GM23338 (cell line): Measurements from ENCODE around the gene S100A12. TPM values are rescaled to one million over a fixed set of nuclear protein-coding genes. Genes with fewer than 3 reads are reported as not detected.

Experiments
- ATAC-seq: fragments of 200-7000 bp; cut with Tn5 transposase; 3 replicates; pipeline ENCODE4 v1.9.1; 2020
- DNase-seq: peaks from one replicate; pipeline ENCODE4 v3.0.0-alpha.2; 2015; ENCODE audit warnings: low spot score
- H2AFZ ChIP-seq: fragments of 200-600 bp; sonication (generic); 2 replicates; pipeline ENCODE4 v1.8.0; 2016; ENCODE audit warnings: antibody characterized with exemption, mild to moderate bottlenecking, moderate library complexity
- H3F3A ChIP-seq: fragments of 200-600 bp; sonication (generic); replicated peaks from 2 replicates; pipeline ENCODE4 v1.8.0; 2017; ENCODE audit warnings: antibody characterized with exemption, mixed run types, low read depth
- H3K27ac ChIP-seq: fragments of 200-600 bp; sonication (generic); 2 replicates; pipeline ENCODE4 v1.6.1; 2016; ENCODE audit warnings: low read depth
- H3K27me3 ChIP-seq: fragments of 200-600 bp; sonication (generic); 2 replicates; pipeline ENCODE4 v1.8.0; 2016; ENCODE audit warnings: mild to moderate bottlenecking, mixed run types, moderate library complexity; ENCODE audit not compliant: insufficient read depth
- H3K36me3 ChIP-seq: fragments of 200-600 bp; sonication (generic); 2 replicates; pipeline ENCODE4 v1.8.0; 2016; ENCODE audit warnings: mild to moderate bottlenecking; ENCODE audit not compliant: insufficient read depth
- H3K4me1 ChIP-seq: fragments of 200-600 bp; sonication (generic); 2 replicates; pipeline ENCODE4 v1.8.0; 2016; ENCODE audit warnings: mild to moderate bottlenecking, moderate library complexity; ENCODE audit not compliant: insufficient read depth
- H3K4me2 ChIP-seq: fragments of 200-600 bp; sonication (generic); 2 replicates; pipeline ENCODE4 v1.7.1; 2017; ENCODE audit warnings: mixed run types
- H3K4me3 ChIP-seq: fragments of 200-600 bp; sonication (generic); 2 replicates; pipeline ENCODE4 v1.6.1; 2016; ENCODE audit warnings: mixed run types
- H3K79me2 ChIP-seq: fragments of 200-600 bp; sonication (generic); replicated peaks from 2 replicates; pipeline ENCODE4 v1.8.0; 2017; ENCODE audit warnings: mild to moderate bottlenecking; ENCODE audit not compliant: insufficient read depth
- H3K9me2 ChIP-seq: fragments of 200-600 bp; sonication (generic); 2 replicates; pipeline ENCODE4 v1.8.0; 2017; ENCODE audit not compliant: insufficient read depth
- H4K20me1 ChIP-seq: fragments of 200-600 bp; sonication (generic); replicated peaks from 2 replicates; pipeline ENCODE4 v1.8.0; 2017; ENCODE audit warnings: mild to moderate bottlenecking; ENCODE audit not compliant: insufficient read depth
- H3K27ac Mint-ChIP-seq: 2 replicates; pipeline ENCODE4 v1.8.0; 2020; ENCODE audit warnings: inconsistent platforms, mild to moderate bottlenecking, moderate library complexity, mixed read lengths
- H3K27me3 Mint-ChIP-seq: 3 replicates; pipeline ENCODE4 v1.8.0; 2022; ENCODE audit warnings: low read depth, mild to moderate bottlenecking, moderate library complexity, mixed read lengths, inconsistent platforms; ENCODE audit not compliant: insufficient read depth, poor library complexity
- H3K36me3 Mint-ChIP-seq: 3 replicates; pipeline ENCODE4 v1.8.0; 2021; ENCODE audit warnings: low read depth, mild to moderate bottlenecking, inconsistent platforms, moderate library complexity, mixed read lengths
- H3K4me1 Mint-ChIP-seq: 3 replicates; pipeline ENCODE4 v1.8.0; 2020; ENCODE audit warnings: mild to moderate bottlenecking, inconsistent platforms, mixed read lengths
- H3K4me3 Mint-ChIP-seq: 3 replicates; pipeline ENCODE4 v1.8.0; 2021; ENCODE audit warnings: moderate library complexity, mild to moderate bottlenecking, inconsistent platforms, mixed read lengths
- H3K9me3 Mint-ChIP-seq: 3 replicates; pipeline ENCODE4 v1.8.0; 2020; ENCODE audit warnings: moderate library complexity, mild to moderate bottlenecking, inconsistent platforms, mixed read lengths
- CREB1 ChIP-seq: fragments of 250-450 bp; sonication (Bioruptor Pico); IDR thresholded peaks from 2 replicates; pipeline ENCODE4 v1.5.0; 2020; ENCODE audit warnings: low read depth, mild to moderate bottlenecking, moderate library complexity
- EZH2 ChIP-seq: fragments of 200-600 bp; sonication (generic); IDR thresholded peaks from one replicate; pipeline ENCODE4 v1.8.0; 2017; ENCODE audit warnings: antibody characterized with exemption, mild to moderate bottlenecking, low read depth; ENCODE audit not compliant: unreplicated experiment
- EZH2phosphoT487 ChIP-seq: fragments of 200-600 bp; sonication (generic); IDR thresholded peaks from one replicate; pipeline ENCODE4 v1.8.1; 2018; ENCODE audit warnings: antibody characterized with exemption; ENCODE audit not compliant: unreplicated experiment
- JUNB ChIP-seq: IDR thresholded peaks from one replicate; pipeline ENCODE4 v1.6.1; 2016; ENCODE audit warnings: antibody characterized with exemption; ENCODE audit not compliant: unreplicated experiment
- NANOG ChIP-seq: IDR thresholded peaks from 2 replicates; pipeline ENCODE4 v1.6.1; 2016; ENCODE audit warnings: antibody characterized with exemption, borderline replicate concordance
- POLR2AphosphoS5 ChIP-seq: IDR thresholded peaks from 2 replicates; pipeline ENCODE4 v1.6.1; 2016; ENCODE audit warnings: antibody characterized with exemption, low read depth
- STAT1 ChIP-seq: IDR thresholded peaks from one replicate; pipeline ENCODE4 v1.6.1; 2016; ENCODE audit warnings: antibody characterized with exemption; ENCODE audit not compliant: unreplicated experiment
- ZNF114 ChIP-seq: fragments of 250-450 bp; sonication (Bioruptor Pico); IDR thresholded peaks from 2 replicates; pipeline ENCODE4 v1.5.0; 2020; ENCODE audit warnings: mild to moderate bottlenecking, moderate library complexity
- ZNF331 ChIP-seq: fragments of 250-450 bp; sonication (Bioruptor Pico); IDR thresholded peaks from 2 replicates; pipeline ENCODE4 v1.5.0; 2020; ENCODE audit warnings: low read depth, mild to moderate bottlenecking, moderate library complexity
- polyA plus RNA-seq: library from polyadenylated mRNA; unstranded; fragments of >200 nt; fragmentation: Nextera tagmentation; extraction: Ambion mirVana; gene quantifications from 2 replicates; pipeline ENCODE4 v1.2.1, GENCODE V29; 2016
- total RNA-seq: library from RNA; depleted of rRNA; stranded (reverse); fragments of >200 nt; shearing (Covaris generic); gene quantifications from 2 replicates; pipeline ENCODE4 v1.2.3, GENCODE V29; 2014
- TF ChIP-seq, protein P1 (sequence below): IDR thresholded peaks from 2 replicates; pipeline ENCODE4 v1.6.1; 2016; ENCODE audit warnings: antibody characterized with exemption
- TF ChIP-seq, protein P2 (sequence below): fragments of 250-450 bp; sonication (Bioruptor Pico); IDR thresholded peaks from 2 replicates; pipeline ENCODE4 v1.5.0; 2020; ENCODE audit warnings: mild to moderate bottlenecking, moderate library complexity
- TF ChIP-seq, protein P3 (sequence below): IDR thresholded peaks from one replicate; pipeline ENCODE4 v1.6.1; 2018; ENCODE audit warnings: antibody characterized with exemption; ENCODE audit not compliant: unreplicated experiment
- TF ChIP-seq, protein P4 (sequence below), 2 experiments: fragments of 200-600 bp in 1 of 2; sonication (generic) in 1 of 2; conservative IDR thresholded peaks; 2 replicates each; pipeline versions ENCODE4 v1.5.1 to v1.6.1; 2016 to 2017; ENCODE audit warnings: antibody characterized with exemption in 2 of 2, low read depth in 2 of 2, mild to moderate bottlenecking in 2 of 2, moderate library complexity in 1 of 2

Gene S100A12
- total and polyA plus RNA-seq, 2 experiments from 2014 or later, result not detected

DNA sequence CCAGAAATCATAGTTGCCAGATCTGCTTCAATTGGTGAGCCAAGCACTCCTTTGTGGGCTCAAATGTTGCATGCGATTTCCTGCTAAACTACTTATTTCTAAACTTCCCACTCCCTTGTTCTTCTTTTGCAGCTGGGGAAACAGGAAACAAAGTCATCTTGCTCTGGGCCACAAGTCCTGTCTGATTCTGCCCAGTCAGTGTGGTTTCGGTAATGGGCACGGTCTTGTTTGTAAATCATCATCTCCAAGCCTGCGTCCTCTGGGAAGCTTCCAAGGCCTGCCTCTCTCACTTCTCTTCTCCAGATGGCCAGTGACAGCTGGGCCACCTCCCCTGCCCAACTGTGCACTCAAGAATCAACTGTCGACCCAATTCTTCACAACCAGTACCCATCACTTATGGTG, 11.1 kb upstream of the S100A12 start:
- no peak for DNase-seq
- Histone ChIP-seq H3K4me1 (no peaks in the 10 kb centered on the region), H3K9me2 (peaks cover 3% of the 10 kb centered on the region; the same call in 1 of the 2 replicates), H3K36me3 (no peaks in the 10 kb centered on the region), H3K79me2 (no peaks in the 10 kb centered on the region), H3K4me2 (no peak overlapping the region), H4K20me1 (no peaks in the 10 kb centered on the region), H2AFZ (no peak overlapping the region; the same call in 1 of the 2 replicates), H3K27ac (no peak overlapping the region), H3K4me3 (no peak overlapping the region), H3K27me3 (no peaks in the 10 kb centered on the region), H3F3A (no peaks in the 10 kb centered on the region)
- Mint-ChIP-seq H3K36me3 (no peaks in the 10 kb centered on the region), H3K4me3 (no peak overlapping the region), H3K27me3 (no peaks in the 10 kb centered on the region), H3K4me1 (no peaks in the 10 kb centered on the region), H3K9me3 (no peaks in the 10 kb centered on the region), H3K27ac (no peak overlapping the region)
- ATAC-seq, result no peak
- TF ChIP-seq POLR2AphosphoS5 (no peak), STAT1 (no peak), ZNF331 (CRISPR knock-in tag) (no peak), ZNF114 (CRISPR knock-in tag) (no peak), EZH2 (no peak), JUNB (no peak), NANOG (no peak), EZH2phosphoT487 (no peak), CREB1 (CRISPR knock-in tag) (no peak)
- TF ChIP-seq, protein P1, sequence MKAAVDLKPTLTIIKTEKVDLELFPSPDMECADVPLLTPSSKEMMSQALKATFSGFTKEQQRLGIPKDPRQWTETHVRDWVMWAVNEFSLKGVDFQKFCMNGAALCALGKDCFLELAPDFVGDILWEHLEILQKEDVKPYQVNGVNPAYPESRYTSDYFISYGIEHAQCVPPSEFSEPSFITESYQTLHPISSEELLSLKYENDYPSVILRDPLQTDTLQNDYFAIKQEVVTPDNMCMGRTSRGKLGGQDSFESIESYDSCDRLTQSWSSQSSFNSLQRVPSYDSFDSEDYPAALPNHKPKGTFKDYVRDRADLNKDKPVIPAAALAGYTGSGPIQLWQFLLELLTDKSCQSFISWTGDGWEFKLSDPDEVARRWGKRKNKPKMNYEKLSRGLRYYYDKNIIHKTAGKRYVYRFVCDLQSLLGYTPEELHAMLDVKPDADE, result no peak
- TF ChIP-seq, protein P2, sequence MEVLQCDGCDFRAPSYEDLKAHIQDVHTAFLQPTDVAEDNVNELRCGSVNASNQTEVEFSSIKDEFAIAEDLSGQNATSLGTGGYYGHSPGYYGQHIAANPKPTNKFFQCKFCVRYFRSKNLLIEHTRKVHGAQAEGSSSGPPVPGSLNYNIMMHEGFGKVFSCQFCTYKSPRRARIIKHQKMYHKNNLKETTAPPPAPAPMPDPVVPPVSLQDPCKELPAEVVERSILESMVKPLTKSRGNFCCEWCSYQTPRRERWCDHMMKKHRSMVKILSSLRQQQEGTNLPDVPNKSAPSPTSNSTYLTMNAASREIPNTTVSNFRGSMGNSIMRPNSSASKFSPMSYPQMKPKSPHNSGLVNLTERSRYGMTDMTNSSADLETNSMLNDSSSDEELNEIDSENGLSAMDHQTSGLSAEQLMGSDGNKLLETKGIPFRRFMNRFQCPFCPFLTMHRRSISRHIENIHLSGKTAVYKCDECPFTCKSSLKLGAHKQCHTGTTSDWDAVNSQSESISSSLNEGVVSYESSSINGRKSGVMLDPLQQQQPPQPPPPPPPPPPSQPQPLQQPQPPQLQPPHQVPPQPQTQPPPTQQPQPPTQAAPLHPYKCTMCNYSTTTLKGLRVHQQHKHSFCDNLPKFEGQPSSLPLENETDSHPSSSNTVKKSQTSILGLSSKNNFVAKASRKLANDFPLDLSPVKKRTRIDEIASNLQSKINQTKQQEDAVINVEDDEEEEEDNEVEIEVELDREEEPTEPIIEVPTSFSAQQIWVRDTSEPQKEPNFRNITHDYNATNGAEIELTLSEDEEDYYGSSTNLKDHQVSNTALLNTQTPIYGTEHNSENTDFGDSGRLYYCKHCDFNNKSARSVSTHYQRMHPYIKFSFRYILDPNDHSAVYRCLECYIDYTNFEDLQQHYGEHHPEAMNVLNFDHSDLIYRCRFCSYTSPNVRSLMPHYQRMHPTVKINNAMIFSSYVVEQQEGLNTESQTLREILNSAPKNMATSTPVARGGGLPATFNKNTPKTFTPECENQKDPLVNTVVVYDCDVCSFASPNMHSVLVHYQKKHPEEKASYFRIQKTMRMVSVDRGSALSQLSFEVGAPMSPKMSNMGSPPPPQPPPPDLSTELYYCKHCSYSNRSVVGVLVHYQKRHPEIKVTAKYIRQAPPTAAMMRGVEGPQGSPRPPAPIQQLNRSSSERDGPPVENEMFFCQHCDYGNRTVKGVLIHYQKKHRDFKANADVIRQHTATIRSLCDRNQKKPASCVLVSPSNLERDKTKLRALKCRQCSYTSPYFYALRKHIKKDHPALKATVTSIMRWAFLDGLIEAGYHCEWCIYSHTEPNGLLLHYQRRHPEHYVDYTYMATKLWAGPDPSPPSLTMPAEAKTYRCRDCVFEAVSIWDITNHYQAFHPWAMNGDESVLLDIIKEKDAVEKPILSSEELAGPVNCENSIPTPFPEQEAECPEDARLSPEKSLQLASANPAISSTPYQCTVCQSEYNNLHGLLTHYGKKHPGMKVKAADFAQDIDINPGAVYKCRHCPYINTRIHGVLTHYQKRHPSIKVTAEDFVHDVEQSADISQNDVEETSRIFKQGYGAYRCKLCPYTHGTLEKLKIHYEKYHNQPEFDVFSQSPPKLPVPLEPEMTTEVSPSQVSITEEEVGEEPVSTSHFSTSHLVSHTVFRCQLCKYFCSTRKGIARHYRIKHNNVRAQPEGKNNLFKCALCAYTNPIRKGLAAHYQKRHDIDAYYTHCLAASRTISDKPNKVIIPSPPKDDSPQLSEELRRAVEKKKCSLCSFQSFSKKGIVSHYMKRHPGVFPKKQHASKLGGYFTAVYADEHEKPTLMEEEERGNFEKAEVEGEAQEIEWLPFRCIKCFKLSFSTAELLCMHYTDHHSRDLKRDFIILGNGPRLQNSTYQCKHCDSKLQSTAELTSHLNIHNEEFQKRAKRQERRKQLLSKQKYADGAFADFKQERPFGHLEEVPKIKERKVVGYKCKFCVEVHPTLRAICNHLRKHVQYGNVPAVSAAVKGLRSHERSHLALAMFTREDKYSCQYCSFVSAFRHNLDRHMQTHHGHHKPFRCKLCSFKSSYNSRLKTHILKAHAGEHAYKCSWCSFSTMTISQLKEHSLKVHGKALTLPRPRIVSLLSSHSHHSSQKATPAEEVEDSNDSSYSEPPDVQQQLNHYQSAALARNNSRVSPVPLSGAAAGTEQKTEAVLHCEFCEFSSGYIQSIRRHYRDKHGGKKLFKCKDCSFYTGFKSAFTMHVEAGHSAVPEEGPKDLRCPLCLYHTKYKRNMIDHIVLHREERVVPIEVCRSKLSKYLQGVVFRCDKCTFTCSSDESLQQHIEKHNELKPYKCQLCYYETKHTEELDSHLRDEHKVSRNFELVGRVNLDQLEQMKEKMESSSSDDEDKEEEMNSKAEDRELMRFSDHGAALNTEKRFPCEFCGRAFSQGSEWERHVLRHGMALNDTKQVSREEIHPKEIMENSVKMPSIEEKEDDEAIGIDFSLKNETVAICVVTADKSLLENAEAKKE (CRISPR knock-in tag), result no peak
- TF ChIP-seq, protein P3, sequence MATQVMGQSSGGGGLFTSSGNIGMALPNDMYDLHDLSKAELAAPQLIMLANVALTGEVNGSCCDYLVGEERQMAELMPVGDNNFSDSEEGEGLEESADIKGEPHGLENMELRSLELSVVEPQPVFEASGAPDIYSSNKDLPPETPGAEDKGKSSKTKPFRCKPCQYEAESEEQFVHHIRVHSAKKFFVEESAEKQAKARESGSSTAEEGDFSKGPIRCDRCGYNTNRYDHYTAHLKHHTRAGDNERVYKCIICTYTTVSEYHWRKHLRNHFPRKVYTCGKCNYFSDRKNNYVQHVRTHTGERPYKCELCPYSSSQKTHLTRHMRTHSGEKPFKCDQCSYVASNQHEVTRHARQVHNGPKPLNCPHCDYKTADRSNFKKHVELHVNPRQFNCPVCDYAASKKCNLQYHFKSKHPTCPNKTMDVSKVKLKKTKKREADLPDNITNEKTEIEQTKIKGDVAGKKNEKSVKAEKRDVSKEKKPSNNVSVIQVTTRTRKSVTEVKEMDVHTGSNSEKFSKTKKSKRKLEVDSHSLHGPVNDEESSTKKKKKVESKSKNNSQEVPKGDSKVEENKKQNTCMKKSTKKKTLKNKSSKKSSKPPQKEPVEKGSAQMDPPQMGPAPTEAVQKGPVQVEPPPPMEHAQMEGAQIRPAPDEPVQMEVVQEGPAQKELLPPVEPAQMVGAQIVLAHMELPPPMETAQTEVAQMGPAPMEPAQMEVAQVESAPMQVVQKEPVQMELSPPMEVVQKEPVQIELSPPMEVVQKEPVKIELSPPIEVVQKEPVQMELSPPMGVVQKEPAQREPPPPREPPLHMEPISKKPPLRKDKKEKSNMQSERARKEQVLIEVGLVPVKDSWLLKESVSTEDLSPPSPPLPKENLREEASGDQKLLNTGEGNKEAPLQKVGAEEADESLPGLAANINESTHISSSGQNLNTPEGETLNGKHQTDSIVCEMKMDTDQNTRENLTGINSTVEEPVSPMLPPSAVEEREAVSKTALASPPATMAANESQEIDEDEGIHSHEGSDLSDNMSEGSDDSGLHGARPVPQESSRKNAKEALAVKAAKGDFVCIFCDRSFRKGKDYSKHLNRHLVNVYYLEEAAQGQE, result no peak
- TF ChIP-seq, protein P4, sequence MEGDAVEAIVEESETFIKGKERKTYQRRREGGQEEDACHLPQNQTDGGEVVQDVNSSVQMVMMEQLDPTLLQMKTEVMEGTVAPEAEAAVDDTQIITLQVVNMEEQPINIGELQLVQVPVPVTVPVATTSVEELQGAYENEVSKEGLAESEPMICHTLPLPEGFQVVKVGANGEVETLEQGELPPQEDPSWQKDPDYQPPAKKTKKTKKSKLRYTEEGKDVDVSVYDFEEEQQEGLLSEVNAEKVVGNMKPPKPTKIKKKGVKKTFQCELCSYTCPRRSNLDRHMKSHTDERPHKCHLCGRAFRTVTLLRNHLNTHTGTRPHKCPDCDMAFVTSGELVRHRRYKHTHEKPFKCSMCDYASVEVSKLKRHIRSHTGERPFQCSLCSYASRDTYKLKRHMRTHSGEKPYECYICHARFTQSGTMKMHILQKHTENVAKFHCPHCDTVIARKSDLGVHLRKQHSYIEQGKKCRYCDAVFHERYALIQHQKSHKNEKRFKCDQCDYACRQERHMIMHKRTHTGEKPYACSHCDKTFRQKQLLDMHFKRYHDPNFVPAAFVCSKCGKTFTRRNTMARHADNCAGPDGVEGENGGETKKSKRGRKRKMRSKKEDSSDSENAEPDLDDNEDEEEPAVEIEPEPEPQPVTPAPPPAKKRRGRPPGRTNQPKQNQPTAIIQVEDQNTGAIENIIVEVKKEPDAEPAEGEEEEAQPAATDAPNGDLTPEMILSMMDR (conservative IDR thresholded peaks at IDR 0.05; ENCODE audit: low read depth in 2 of 2), result no peak
